Duodenal mucosa (tissue), 2 donors: ENCODE measurements around the gene TSSK2.
"Not testable (repeated sequence)": the region's sequence is repeated elsewhere in the genome, so short reads cannot be mapped to it uniquely, and the experiment has no call there.

Experiments used
- H3K27ac ChIP-seq: one replicate; pipeline ENCODE4 v1.7.0; 2013; ENCODE audit warnings: low read depth, low read length
- H3K27me3 ChIP-seq, 2 donors: one replicate each; pipeline ENCODE4 v1.7.0; 2013; ENCODE audit warnings: low read length in 2 of 2, control low read depth in 1 of 2; ENCODE audit not compliant: insufficient read depth in 2 of 2, control insufficient read depth in 1 of 2
- H3K36me3 ChIP-seq, 2 donors: one replicate each; pipeline ENCODE4 v1.7.0; 2013; ENCODE audit warnings: low read length in 2 of 2, control low read depth in 1 of 2; ENCODE audit not compliant: insufficient read depth in 2 of 2, control insufficient read depth in 1 of 2
- H3K4me1 ChIP-seq, 2 donors: one replicate each; pipeline ENCODE4 v1.7.0; 2013; ENCODE audit warnings: low read length in 2 of 2, control low read depth in 1 of 2; ENCODE audit not compliant: insufficient read depth in 2 of 2, control insufficient read depth in 1 of 2
- H3K4me3 ChIP-seq, 2 donors: one replicate each; pipeline ENCODE4 v1.7.0; 2013; ENCODE audit warnings: low read length in 2 of 2, low read depth in 1 of 2
- H3K9ac ChIP-seq, 2 donors: one replicate each; pipeline ENCODE4 v1.7.0; 2013; ENCODE audit warnings: low read length in 2 of 2, low read depth in 1 of 2
- H3K9me3 ChIP-seq, 2 donors: one replicate each; pipeline ENCODE4 v1.7.0; 2013; ENCODE audit warnings: low read length in 2 of 2, control low read depth in 1 of 2; ENCODE audit not compliant: control insufficient read depth in 1 of 2

TSSK2 gene

DNA sequence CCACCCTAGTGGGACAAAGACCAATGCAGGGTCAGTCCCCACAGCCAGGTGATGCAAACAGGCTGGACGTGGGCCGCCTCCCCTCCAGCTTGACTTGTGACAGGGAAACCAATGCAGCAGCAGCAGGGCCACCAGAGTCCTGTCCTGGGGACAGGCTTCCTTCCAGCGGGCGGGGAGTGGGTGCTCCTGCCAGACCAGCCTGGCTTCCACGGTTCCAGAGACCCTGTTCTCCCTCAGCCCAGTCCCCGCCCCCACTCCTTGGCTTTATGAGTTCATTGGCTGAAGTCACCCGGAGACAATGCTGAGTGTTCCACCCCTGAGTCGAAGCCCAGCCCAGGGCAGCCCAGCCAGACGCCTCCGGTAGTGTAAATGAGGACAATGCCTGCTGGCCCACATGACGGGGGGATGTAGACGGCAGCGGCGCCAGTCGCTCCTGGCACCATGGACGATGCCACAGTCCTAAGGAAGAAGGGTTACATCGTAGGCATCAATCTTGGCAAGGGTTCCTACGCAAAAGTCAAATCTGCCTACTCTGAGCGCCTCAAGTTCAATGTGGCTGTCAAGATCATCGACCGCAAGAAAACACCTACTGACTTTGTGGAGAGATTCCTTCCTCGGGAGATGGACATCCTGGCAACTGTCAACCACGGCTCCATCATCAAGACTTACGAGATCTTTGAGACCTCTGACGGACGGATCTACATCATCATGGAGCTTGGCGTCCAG is at the start of gene TSSK2:
Gene TSSK2 (plus strand): TSS at position 350 of the 726 bp plus-strand sequence. CDS start 92 bp downstream, at position 442.
- Histone ChIP-seq H3K27ac (no peak within 1 kb of the TSS), H3K36me3 (peaks cover 0 to 44% of the 10 kb centered on the region in 2 donors), H3K27me3 (no peaks in the 10 kb centered on the region), H3K4me1 (no peaks in the 10 kb centered on the region), H3K9ac (no peak within 1 kb of the TSS), H3K9me3 (no peaks in the 10 kb centered on the region), H3K4me3 (no peak within 1 kb of the TSS)

DNA sequence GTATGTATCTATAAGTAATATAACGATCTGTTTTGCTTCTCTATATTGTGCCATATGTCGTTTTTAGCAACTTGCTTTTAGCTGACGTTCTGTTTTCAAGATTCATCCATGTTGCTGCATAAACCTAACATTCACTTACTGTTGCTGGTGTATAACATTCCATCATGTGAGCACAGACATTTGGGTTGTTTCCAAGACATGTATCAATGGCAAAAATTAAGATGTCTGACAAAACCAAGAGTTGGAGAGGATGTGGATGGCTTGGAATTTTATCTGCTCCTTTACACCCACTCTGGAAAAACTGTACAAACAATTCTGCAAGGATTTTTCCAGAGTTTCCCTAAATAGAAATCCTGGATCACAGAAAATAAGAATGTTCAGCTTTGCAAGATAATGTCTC is 49.8 kb upstream of the TSSK2 start:
- no peak overlapping the region for H3K9ac ChIP-seq
- H3K36me3 ChIP-seq = peaks cover 13 to 22% of the 10 kb centered on the region in 2 donors
- H3K4me1 ChIP-seq = peaks cover 0 to 6% of the 10 kb centered on the region in 2 donors
- no peak overlapping the region for H3K27ac ChIP-seq
- no peaks in the 10 kb centered on the region for H3K27me3 ChIP-seq
- no peaks in the 10 kb centered on the region for H3K9me3 ChIP-seq
- no peak overlapping the region for H3K4me3 ChIP-seq

DNA sequence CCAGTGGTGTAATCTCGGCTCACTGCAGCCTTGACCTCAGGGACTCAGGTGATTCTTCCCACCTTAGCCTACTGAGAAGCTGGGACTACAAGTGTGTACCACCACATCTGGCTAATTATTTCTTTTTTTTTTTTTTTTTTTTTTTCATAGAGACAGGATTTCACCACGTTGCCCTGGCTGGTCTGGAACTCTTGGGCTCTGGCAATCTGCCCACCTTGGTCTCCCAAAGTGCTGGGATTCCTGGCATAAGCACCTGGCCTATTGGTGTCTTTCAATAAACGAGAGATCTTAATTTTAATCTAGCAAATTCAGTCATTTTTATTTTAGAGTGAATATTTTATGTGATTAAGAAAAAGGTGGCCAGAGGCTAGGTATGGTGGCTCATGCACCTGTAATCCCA is 49.0 kb upstream of the TSSK2 start:
- no peaks in the 10 kb centered on the region for H3K27me3 ChIP-seq
- H3K9me3 ChIP-seq = no peaks in the 10 kb centered on the region
- H3K9ac ChIP-seq = no peak overlapping the region
- no peak overlapping the region for H3K4me3 ChIP-seq
- H3K36me3 ChIP-seq = peaks cover 18 to 27% of the 10 kb centered on the region in 2 donors
- H3K4me1 ChIP-seq = peaks cover 0 to 10% of the 10 kb centered on the region in 2 donors
- no peak overlapping the region for H3K27ac ChIP-seq

DNA sequence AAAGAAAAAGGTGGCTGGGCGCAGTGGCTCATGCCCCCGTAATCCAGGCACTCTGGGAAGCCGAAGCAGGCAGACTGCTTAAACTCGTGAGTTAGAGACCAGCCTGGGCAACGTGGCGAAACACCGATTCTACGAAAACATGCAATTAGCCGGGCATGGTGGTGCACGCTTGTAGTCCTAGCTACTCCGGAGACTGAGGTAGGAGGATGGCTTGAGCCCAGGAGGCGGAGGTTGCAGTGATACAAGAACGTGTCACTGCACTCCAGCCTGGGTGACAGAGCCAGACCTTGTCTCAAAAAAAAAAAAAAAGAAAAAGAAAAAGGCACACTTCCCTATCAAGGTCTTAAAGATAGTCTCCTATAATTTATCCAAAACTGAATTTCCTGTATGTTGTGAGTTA is 48.3 kb upstream of the TSSK2 start:
- Histone ChIP-seq H3K4me1 (peaks cover 0 to 10% of the 10 kb centered on the region in 2 donors), H3K36me3 (peaks cover 18 to 27% of the 10 kb centered on the region in 2 donors), H3K9me3 (no peaks in the 10 kb centered on the region), H3K27ac (no peak overlapping the region), H3K4me3 (no peak overlapping the region), H3K9ac (no peak overlapping the region), H3K27me3 (no peaks in the 10 kb centered on the region)

DNA sequence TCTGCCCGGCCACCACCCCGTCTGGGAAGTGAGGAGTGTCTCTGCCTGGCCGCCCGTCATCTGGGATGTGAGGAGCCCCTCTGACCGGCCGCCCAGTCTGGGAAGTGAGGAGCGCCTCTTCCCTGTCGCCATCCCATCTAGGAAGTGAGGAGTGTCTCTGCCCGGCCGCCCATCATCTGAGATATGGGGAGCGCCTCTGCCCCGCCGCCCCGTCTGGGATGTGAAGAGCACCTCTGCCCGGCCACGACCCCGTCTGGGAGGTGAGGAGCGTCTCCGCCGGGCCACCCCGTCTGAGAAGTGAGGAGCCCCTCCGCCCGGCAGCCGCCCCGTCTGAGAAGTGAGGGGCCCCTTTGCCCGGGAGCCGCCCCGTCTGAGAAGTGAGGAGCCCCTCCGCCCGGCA is 47.0 kb upstream of the TSSK2 start:
- not testable (repeated sequence) for H3K9me3 ChIP-seq
- peaks cover 20 to 38% of the 10 kb centered on the region in 2 donors for H3K36me3 ChIP-seq

DNA sequence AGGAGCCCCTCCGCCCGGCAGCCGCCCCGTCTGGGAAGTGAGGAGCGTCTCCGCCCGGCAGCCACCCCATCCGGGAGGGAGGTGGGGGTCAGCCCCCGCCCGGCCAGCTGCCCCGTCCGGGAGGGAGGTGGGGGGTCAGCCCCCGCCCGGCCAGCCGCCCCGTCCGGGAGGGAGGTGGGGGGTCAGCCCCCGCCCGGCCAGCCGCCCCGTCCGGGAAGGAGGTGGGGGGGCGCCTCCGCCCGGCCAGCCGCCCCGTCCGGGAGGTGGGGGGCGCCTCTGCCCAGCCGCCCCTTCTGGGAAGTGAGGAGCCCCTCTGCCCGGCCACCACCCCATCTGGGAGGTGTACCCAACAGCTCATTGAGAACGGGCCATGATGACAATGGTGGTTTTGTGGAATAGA is 46.5 kb upstream of the TSSK2 start:
- H3K4me3 ChIP-seq, H3K27ac ChIP-seq, H3K9ac ChIP-seq, H3K27me3 ChIP-seq, H3K9me3 ChIP-seq: not testable (repeated sequence)
- Histone ChIP-seq H3K4me1 (peaks cover 0 to 16% of the 10 kb centered on the region in 2 donors), H3K36me3 (peaks cover 21 to 39% of the 10 kb centered on the region in 2 donors)

More for the DNA sequence above, 47.0 kb upstream of the TSSK2 start:
- H3K4me3 ChIP-seq, H3K27me3 ChIP-seq, H3K9ac ChIP-seq, H3K27ac ChIP-seq: not testable (repeated sequence)
- peaks cover 0 to 14% of the 10 kb centered on the region in 2 donors for H3K4me1 ChIP-seq

DNA sequence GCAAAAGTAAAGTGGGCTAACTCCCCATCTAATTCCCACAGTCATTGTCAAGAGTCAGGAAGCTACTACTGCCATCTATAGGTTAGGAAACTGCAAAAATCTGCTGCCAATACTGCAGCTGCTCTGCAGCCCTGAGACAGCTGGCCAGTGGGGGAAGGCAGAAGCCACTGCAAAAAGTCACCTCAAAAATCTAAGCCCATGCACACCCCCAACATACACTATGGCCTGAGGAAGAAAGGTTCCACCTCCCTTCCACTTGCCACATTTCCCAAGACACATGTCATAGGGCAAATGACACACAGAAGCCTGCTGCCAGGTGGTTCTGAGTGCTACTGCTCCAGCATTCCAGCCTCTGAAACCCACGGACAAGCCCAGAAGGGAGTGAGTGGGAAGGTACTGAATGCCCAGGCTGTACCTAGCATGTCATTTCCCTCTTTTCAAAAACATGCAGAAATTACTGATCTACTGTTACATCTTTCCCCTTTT is 45.8 kb upstream of the TSSK2 start:
- H3K4me1 ChIP-seq = peaks cover 0 to 16% of the 10 kb centered on the region in 2 donors
- H3K9ac ChIP-seq = no peak overlapping the region
- no peaks in the 10 kb centered on the region for H3K9me3 ChIP-seq
- peaks cover 18 to 32% of the 10 kb centered on the region in 2 donors for H3K36me3 ChIP-seq
- no peaks in the 10 kb centered on the region for H3K27me3 ChIP-seq
- no peak overlapping the region for H3K4me3 ChIP-seq
- no peak overlapping the region for H3K27ac ChIP-seq

DNA sequence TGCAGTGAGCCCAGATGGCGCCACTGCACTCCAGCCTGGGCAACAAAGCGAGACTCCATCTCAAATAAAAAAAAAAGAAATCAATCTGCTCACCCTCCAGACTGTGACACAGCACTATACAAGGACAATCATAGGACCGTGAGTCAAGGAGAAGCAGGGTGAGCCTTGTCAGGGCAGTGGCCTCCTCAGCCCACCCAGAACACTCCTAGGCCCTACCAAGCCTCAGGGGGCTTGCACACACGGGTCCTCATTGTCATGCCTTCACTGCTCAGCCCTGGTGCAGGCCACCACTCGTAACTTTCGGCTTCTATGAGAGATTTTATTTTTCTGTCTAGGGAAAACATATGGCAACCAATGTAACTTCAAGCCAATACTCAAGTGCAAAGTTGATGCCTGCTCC is 44.7 kb upstream of the TSSK2 start:
- peaks cover 0 to 16% of the 10 kb centered on the region in 2 donors for H3K4me1 ChIP-seq
- no peak overlapping the region for H3K27ac ChIP-seq
- no peak overlapping the region for H3K9ac ChIP-seq
- H3K9me3 ChIP-seq = no peaks in the 10 kb centered on the region
- peaks cover 15 to 21% of the 10 kb centered on the region in 2 donors for H3K36me3 ChIP-seq
- no peaks in the 10 kb centered on the region for H3K27me3 ChIP-seq
- H3K4me3 ChIP-seq = no peak overlapping the region

DNA sequence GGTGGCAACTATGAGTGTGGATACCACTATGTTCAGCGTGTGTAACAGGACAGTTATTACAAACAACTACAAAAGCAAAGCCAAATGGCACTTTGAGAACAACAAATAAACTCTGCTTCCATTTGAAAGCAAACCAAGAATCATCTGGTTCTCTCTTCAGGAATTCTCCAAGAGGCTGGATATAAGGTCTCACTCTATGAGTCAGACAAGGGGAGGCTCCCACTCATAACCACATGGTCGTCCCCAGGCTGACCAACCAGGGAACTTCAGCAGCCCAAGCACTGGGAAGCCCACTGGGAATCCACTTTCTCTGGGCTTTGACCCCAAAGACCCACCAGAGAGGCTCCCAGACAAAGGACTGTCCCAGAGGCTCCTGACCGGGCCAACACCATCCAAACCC is 44.2 kb upstream of the TSSK2 start:
- Histone ChIP-seq H3K4me1 (peaks cover 0 to 16% of the 10 kb centered on the region in 2 donors), H3K27ac (no peak overlapping the region), H3K36me3 (peaks cover 12 to 21% of the 10 kb centered on the region in 2 donors), H3K4me3 (no peak overlapping the region), H3K9ac (no peak overlapping the region), H3K27me3 (no peaks in the 10 kb centered on the region), H3K9me3 (no peaks in the 10 kb centered on the region)

DNA sequence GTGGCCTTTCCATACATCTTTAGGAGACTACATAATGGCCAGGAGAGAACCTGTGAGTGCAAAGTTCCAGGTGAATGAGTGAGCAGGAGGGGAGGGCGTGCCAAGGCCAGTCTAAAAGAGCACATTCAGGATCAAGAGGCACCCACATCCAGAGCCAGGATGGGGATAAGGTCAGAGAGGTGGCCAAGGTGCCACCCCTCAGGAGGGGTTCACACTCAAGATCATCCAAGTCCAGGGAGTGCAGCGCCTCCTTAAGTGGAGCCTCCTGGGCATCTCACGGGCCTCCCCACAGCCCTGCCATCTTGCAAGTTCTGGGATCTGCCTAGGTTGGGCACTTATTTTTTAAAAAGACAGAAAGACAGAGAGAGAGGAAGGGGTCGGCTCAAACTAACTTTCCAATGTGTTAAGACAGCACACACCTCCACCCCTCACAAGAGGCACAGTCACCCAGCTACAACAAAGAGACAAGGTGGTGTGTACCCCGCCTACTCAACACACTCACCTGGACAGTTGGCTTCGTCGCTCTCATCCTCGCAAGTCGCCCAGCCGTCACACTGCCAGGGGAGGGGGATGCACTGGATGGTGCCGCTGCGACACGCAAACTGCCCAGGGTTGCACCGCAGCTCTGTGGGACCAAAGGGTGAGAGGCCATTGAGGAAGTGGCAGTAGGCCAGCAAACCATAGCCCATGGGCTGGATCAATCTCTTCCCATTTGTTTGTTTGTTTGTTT is 42.1 kb upstream of the TSSK2 start:
- no peak overlapping the region for H3K9ac ChIP-seq
- no peak overlapping the region for H3K4me3 ChIP-seq
- H3K36me3 ChIP-seq = peaks cover 9 to 21% of the 10 kb centered on the region in 2 donors
- H3K27me3 ChIP-seq = no peaks in the 10 kb centered on the region
- H3K9me3 ChIP-seq = no peaks in the 10 kb centered on the region
- H3K27ac ChIP-seq = no peak overlapping the region
- peaks cover 0 to 16% of the 10 kb centered on the region in 2 donors for H3K4me1 ChIP-seq
